Uterine smooth muscle cell (primary cell): ENCODE results near the gene FAM53C. TPM values are rescaled to one million over a fixed set of nuclear protein-coding genes. Genes with fewer than 3 reads are reported as not detected.

ENCODE experiments used
- total RNA-seq: library from RNA; depleted of rRNA; stranded (reverse); fragments of >200 nt; gene quantifications from 2 replicates; pipeline ENCODE4 v1.2.3, GENCODE V29; 2014

FAM53C gene
- 24.0 and 26.9 TPM in 2 replicates for total RNA-seq

DNA sequence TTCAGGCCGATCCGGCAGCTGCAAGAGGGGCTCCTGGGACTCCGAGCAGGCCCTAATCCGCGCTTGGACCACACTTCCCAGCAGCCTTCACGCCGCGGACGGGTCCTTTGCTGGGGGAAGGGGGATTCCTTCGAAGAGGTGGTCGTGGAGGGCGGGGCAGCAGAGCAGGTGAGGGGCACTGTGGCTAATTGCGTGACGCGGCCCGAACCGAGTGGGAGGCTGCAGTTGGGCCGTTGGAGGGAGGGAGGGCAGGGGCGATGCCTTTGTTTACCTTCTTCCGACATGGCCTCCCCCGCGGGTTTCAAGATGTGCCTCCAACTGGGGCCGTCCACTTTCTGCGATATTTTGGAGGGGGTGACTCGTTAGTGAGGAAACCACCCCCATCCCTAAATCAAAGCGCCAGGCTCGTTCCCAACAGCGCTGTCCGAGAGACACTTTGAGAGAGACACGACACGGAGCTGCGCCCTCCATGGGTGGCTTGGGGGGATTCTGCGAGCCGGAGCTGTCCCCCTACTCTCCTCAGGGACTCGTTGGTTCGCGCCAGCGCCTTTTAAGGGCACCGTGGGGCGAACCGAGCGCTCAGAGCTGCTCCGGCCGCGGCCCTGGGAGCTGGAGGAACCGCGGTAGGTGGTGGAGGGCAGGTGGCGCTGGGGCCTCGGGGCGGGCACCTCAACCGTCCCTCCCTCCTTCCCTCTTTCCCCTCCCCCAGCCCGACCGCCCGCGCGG lies at the start of gene FAM53C:
Gene FAM53C (plus strand): TSS at position 582 of the 726 bp plus-strand sequence. CDS start 3,070 bp downstream, outside the sequence.

DNA sequence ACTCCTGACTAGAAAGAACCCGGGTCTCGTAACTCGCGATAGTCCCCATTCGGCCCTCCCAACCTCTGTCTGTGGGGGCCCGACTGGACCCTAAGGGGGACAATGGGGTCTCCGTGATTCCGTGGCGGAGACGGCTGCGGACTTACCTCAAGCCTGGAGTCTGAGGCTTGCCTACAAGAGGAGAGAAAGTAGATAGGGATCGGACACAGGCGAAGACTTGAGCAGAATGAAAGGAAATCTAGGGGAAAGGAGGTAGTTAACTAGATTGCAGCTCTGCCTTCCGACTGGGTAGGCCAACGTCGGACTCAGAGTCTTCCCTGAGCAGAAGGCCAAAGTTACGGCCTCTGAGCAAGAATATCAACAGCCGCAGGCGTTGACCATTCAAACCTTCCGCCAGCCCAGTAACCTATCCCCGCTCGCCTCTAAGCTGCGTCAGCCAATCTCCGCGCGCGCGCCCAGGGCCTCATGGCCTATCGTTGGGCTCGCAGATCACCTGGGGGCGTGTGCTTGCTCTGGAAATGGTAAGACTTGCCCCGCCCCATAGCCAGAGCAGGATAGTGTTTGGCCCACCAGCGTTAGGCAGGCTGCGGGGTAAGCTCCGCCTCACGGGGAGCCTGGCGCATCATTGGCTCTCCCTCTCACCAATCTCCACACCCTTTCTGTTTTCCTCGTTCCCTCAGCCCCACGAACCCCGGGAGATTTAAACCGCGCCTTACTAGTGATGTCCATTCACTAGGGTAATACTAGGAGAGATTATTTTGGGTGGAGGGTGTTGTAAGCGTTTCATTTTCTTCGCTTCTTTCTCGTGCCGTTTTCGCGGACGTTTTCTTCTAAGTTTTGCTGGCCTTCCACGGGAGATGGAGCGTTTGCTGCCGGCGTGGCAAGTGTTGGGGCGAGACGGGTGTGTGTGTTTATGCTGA lies 6.4 kb upstream of the FAM53C start, which contains the start of gene CDC25C:
Gene CDC25C (minus strand): TSS at position 356 of the 920 bp plus-strand sequence. CDS start 624 bp downstream, outside the sequence.

GRCh38 chr5:138352071-138352721 lies 14.1 kb downstream of the FAM53C start, which contains the start of gene KDM3B:
TSS of gene KDM3B (plus strand) at chr5:138352685. CDS start at chr5:138352796, 111 bp downstream.

Other genes starting within 250 kb of the FAM53C start
- gene NME5, start 198.8 kb upstream of the FAM53C start, total RNA-seq, result 1.7 and 3.4 TPM in 2 replicates
- gene BRD8, start 159.6 kb upstream of the FAM53C start, total RNA-seq, result 35.9 and 60.5 TPM in 2 replicates
- 31.1 and 126 TPM in 2 replicates for gene KIF20A, start 159.2 kb upstream of the FAM53C start, total RNA-seq
- 24.7 and 25.5 TPM in 2 replicates for gene CDC23, start 124.9 kb upstream of the FAM53C start, total RNA-seq
- gene GFRA3, start 63.6 kb upstream of the FAM53C start, total RNA-seq, result not detected in 2 replicates
- gene CDC25C, start 6.5 kb upstream of the FAM53C start, total RNA-seq, result 3.4 and 22.4 TPM in 2 replicates
- gene KDM3B, start 14.4 kb downstream of the FAM53C start, total RNA-seq, result 39.5 and 44.4 TPM in 2 replicates
- gene REEP2, start 100.8 kb downstream of the FAM53C start, total RNA-seq, result 12.0 and 24.2 TPM in 2 replicates
- gene EGR1, start 127.2 kb downstream of the FAM53C start, total RNA-seq, result 3.6 and 6.2 TPM in 2 replicates
- gene ETF1, start 205.0 kb downstream of the FAM53C start, total RNA-seq, result 129 and 177 TPM in 2 replicates
- gene HSPA9, start 237.1 kb downstream of the FAM53C start, total RNA-seq, result 644 and 729 TPM in 2 replicates